ENCODE measurements around the gene GPR152.
"Not testable (repeated sequence)": the region's sequence is repeated elsewhere in the genome, so short reads cannot be mapped to it uniquely, and the experiment has no call there.

Gene GPR152

GRCh38 chr11:67489203-67489884, 36.8 kb upstream of the GPR152 start:
- no peak for DNase-seq

GRCh38 chr11:67486481-67487195, 34.1 kb upstream of the GPR152 start:
- DNase-seq, result no peak

GRCh38 chr11:67485873-67486361, 33.4 kb upstream of the GPR152 start:
- not testable (repeated sequence) for DNase-seq

- DNase-seq, result no peak
Measured at GRCh38 chr11:67484847-67485311, 32.4 kb upstream of the GPR152 start.

- no peak for DNase-seq
Measured at GRCh38 chr11:67483831-67484665, 31.5 kb upstream of the GPR152 start.

- peak; percentile 97 for DNase-seq
Measured at GRCh38 chr11:67482827-67483798, 30.6 kb upstream of the GPR152 start, which contains the start of gene AIP. Gene AIP, plus strand, starts transcription at chr11:67483026. Its CDS starts 133 bp downstream, at chr11:67483159.

- no peak for DNase-seq
Measured at GRCh38 chr11:67482275-67482826, 29.8 kb upstream of the GPR152 start.

GRCh38 chr11:67477344-67478050, 25.0 kb upstream of the GPR152 start:
- DNase-seq, result not testable (repeated sequence)

GRCh38 chr11:67476692-67477091, 24.2 kb upstream of the GPR152 start:
- DNase-seq, result not testable (repeated sequence)

GRCh38 chr11:67472882-67473281, 20.4 kb upstream of the GPR152 start:
- no peak for DNase-seq

- no peak for DNase-seq
Measured at GRCh38 chr11:67470337-67471002, 17.9 kb upstream of the GPR152 start.

- no peak for DNase-seq
Measured at GRCh38 chr11:67469508-67469811, 16.9 kb upstream of the GPR152 start.

- peak; percentile 75 for DNase-seq
Measured at GRCh38 chr11:67468759-67469507, 16.4 kb upstream of the GPR152 start, which contains the start of gene TMEM134. Gene TMEM134, minus strand, starts transcription at chr11:67469251. Its CDS starts 59 bp downstream, at chr11:67469192.

- DNase-seq, result no peak
Measured at GRCh38 chr11:67468456-67468758, 15.9 kb upstream of the GPR152 start.

GRCh38 chr11:67468056-67468455, 15.5 kb upstream of the GPR152 start:
- no peak for DNase-seq

GRCh38 chr11:67466962-67467771, 14.6 kb upstream of the GPR152 start:
- DNase-seq, result no peak

- DNase-seq, result no peak
Measured at GRCh38 chr11:67466367-67466766, 13.8 kb upstream of the GPR152 start.

GRCh38 chr11:67465530-67465929, 13.0 kb upstream of the GPR152 start:
- DNase-seq, result peak; percentile 62

- peak; percentile 27 for DNase-seq
Measured at GRCh38 chr11:67465189-67465510, 12.6 kb upstream of the GPR152 start.
